ENCODE data around the gene KATNA1. TPM values are rescaled to one million over a fixed set of nuclear protein-coding genes. Genes with fewer than 3 reads are reported as not detected.

The KATNA1 gene
- total and polyA plus RNA-seq, 2 experiments from 2014 or later = 19.1 to 21.4 TPM

- TF ChIP-seq, protein P1, sequence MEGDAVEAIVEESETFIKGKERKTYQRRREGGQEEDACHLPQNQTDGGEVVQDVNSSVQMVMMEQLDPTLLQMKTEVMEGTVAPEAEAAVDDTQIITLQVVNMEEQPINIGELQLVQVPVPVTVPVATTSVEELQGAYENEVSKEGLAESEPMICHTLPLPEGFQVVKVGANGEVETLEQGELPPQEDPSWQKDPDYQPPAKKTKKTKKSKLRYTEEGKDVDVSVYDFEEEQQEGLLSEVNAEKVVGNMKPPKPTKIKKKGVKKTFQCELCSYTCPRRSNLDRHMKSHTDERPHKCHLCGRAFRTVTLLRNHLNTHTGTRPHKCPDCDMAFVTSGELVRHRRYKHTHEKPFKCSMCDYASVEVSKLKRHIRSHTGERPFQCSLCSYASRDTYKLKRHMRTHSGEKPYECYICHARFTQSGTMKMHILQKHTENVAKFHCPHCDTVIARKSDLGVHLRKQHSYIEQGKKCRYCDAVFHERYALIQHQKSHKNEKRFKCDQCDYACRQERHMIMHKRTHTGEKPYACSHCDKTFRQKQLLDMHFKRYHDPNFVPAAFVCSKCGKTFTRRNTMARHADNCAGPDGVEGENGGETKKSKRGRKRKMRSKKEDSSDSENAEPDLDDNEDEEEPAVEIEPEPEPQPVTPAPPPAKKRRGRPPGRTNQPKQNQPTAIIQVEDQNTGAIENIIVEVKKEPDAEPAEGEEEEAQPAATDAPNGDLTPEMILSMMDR (conservative IDR thresholded peaks at IDR 0.05; ENCODE audit: low read depth in 2 of 2) = no peak
- TF ChIP-seq EZH2 (IDR thresholded peaks at IDR 0.05; ENCODE audit: low read depth, unreplicated experiment) = no peak
Observed at GRCh38 chr6:149628875-149629510, 19.5 kb downstream of the KATNA1 start (continued).

GRCh38 chr6:149627672-149628071 lies 20.8 kb downstream of the KATNA1 start:
- Histone ChIP-seq H3K9me2 (ENCODE audit: insufficient read depth) (no peaks in the 10 kb centered on the region), H3K27ac (ENCODE audit: low read depth) (no peak overlapping the region), H3K4me3 (no peak overlapping the region), H3K27me3 (ENCODE audit: insufficient read depth) (no peaks in the 10 kb centered on the region), H3K4me2 (no peak overlapping the region), H2AFZ (no peak overlapping the region), H3K4me1 (ENCODE audit: insufficient read depth) (no peaks in the 10 kb centered on the region), H3K79me2 (replicated peaks; ENCODE audit: insufficient read depth) (no peaks in the 10 kb centered on the region), H3K36me3 (ENCODE audit: insufficient read depth) (no peaks in the 10 kb centered on the region), H4K20me1 (replicated peaks; ENCODE audit: insufficient read depth) (0 out of 2 replicates have a peak, but pooled peaks cover 3% of the 10 kb centered on the region), H3F3A (replicated peaks; ENCODE audit: low read depth) (no peaks in the 10 kb centered on the region)
- Mint-ChIP-seq H3K27me3 (ENCODE audit: insufficient read depth, low read depth, poor library complexity) (no peaks in the 10 kb centered on the region), H3K9me3 (no peaks in the 10 kb centered on the region; the same call in 2 of the 3 replicates), H3K27ac (no peak overlapping the region), H3K4me1 (no peaks in the 10 kb centered on the region), H3K36me3 (ENCODE audit: low read depth) (peaks cover 12% of the 10 kb centered on the region; the same call in 2 of the 3 replicates), H3K4me3 (no peak overlapping the region)
- no peak for ATAC-seq
- DNase-seq (ENCODE audit: low spot score) = no peak
- TF ChIP-seq STAT1 (IDR thresholded peaks at IDR 0.05; ENCODE audit: unreplicated experiment) (no peak), JUNB (IDR thresholded peaks at IDR 0.05; ENCODE audit: unreplicated experiment) (no peak), NANOG (IDR thresholded peaks at IDR 0.05; ENCODE audit: borderline replicate concordance) (no peak), ETS1 (IDR thresholded peaks at IDR 0.05) (no peak), EZH2 (IDR thresholded peaks at IDR 0.05; ENCODE audit: low read depth, unreplicated experiment) (no peak), ZNF331 (CRISPR knock-in tag; IDR thresholded peaks at IDR 0.05; ENCODE audit: low read depth) (no peak), POLR2AphosphoS5 (IDR thresholded peaks at IDR 0.05; ENCODE audit: low read depth) (no peak), EZH2phosphoT487 (IDR thresholded peaks at IDR 0.05; ENCODE audit: unreplicated experiment) (no peak)
- TF ChIP-seq, protein P2, sequence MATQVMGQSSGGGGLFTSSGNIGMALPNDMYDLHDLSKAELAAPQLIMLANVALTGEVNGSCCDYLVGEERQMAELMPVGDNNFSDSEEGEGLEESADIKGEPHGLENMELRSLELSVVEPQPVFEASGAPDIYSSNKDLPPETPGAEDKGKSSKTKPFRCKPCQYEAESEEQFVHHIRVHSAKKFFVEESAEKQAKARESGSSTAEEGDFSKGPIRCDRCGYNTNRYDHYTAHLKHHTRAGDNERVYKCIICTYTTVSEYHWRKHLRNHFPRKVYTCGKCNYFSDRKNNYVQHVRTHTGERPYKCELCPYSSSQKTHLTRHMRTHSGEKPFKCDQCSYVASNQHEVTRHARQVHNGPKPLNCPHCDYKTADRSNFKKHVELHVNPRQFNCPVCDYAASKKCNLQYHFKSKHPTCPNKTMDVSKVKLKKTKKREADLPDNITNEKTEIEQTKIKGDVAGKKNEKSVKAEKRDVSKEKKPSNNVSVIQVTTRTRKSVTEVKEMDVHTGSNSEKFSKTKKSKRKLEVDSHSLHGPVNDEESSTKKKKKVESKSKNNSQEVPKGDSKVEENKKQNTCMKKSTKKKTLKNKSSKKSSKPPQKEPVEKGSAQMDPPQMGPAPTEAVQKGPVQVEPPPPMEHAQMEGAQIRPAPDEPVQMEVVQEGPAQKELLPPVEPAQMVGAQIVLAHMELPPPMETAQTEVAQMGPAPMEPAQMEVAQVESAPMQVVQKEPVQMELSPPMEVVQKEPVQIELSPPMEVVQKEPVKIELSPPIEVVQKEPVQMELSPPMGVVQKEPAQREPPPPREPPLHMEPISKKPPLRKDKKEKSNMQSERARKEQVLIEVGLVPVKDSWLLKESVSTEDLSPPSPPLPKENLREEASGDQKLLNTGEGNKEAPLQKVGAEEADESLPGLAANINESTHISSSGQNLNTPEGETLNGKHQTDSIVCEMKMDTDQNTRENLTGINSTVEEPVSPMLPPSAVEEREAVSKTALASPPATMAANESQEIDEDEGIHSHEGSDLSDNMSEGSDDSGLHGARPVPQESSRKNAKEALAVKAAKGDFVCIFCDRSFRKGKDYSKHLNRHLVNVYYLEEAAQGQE (IDR thresholded peaks at IDR 0.05; ENCODE audit: unreplicated experiment) = no peak
- TF ChIP-seq, protein P1 (conservative IDR thresholded peaks at IDR 0.05; ENCODE audit: low read depth in 2 of 2) = no peak
